T follicular helper cell (primary cell): ENCODE results near the gene SRPK1.

Experiments
- DNase-seq: peaks from one replicate; pipeline ENCODE4 v3.0.0-alpha.2; 2020; ENCODE audit warnings: low read depth

Gene SRPK1

DNA sequence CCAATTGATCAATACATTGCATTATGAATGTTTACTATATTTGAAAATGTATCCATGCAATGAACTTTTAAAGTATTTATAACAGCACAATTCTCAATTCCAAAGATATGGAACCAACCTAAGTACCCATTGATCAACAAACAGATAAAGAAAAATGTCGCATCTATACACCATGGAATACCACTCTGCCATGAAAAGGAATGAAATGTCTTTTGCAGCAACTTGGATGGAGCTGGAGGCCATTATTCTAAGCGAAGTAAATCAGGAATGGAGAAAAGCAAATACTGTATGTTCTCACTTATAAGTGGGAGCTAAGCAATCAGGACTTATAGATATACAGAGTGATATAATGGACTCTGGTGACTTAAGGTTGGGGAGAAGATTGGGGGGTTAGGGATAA, 22.9 kb downstream of the SRPK1 start:
- no peak for DNase-seq

GRCh38 chr6:35897486-35897885, 23.4 kb downstream of the SRPK1 start:
- DNase-seq = no peak

GRCh38 chr6:35897036-35897435, 23.9 kb downstream of the SRPK1 start:
- DNase-seq = no peak

- no peak for DNase-seq
Observed at GRCh38 chr6:35896228-35896627, 24.7 kb downstream of the SRPK1 start.

DNA sequence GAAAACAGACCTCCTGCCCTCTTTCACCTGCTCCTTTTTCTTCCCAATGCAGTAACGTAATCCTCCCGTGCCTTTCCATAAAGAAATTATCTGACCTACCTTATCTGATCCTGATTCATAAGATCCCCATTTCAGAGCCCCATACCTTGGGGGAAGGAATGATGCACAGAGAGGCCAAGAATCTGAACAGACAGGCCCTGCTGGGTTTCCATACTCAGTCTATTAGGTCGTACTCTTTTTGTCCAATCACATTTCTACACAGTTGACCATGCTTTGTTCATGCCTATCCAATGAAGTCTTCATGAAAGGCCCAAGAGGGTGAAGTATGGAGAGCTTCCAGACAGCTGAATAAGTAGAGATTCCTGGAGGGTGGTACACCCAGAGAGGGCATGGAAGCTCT, 25.3 kb downstream of the SRPK1 start:
- DNase-seq = no peak

- no peak for DNase-seq
Observed at GRCh38 chr6:35894776-35895175, 26.1 kb downstream of the SRPK1 start.

GRCh38 chr6:35893246-35893645, 27.7 kb downstream of the SRPK1 start:
- DNase-seq = no peak

- no peak for DNase-seq
Observed at GRCh38 chr6:35892482-35892881, 28.4 kb downstream of the SRPK1 start.

GRCh38 chr6:35879151-35879550, 41.7 kb downstream of the SRPK1 start:
- DNase-seq = no peak

GRCh38 chr6:35876902-35877301, 44.0 kb downstream of the SRPK1 start:
- no peak for DNase-seq

DNA sequence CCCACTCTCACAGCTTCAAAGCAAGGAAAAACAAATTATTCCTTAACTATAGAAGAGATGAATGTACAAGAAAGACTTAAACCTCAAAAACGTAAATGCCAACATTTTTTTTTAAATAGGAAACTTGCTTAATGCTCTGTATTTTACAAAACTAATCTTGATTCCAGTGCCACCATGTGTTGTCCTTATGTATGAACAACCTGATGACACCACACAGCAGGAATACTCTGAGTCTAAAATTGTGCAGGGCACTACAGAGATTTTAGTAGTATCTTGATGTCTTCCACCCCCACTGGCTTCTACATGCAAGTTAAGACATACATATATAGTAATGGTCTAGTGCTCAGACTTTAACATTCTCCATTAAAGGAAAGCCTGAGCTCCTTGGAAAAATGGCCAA, 46.2 kb downstream of the SRPK1 start:
- DNase-seq = no peak

- DNase-seq = no peak
Observed at GRCh38 chr6:35859367-35859766, 61.5 kb downstream of the SRPK1 start.

- DNase-seq = no peak
Observed at GRCh38 chr6:35857853-35858252, 63.0 kb downstream of the SRPK1 start.

DNA sequence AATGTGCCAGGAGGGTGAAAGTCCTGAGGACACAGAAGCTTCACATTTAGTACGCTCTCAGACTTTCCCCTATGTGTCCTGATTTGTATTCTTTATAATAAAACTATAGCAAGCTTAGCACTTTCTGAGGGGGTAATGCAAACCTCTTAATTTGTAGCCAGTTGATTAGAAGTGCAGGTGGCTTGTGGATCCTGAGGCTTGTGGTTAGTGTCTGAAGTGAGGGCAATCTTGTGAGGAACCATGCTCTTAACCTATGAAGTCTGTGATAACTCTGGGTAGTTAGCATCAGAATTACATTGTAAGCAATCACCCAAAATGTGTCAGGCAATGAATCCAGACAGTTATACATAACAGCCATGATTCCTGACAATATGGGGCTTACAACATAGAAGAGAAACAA, 64.6 kb downstream of the SRPK1 start:
- DNase-seq = no peak

DNA sequence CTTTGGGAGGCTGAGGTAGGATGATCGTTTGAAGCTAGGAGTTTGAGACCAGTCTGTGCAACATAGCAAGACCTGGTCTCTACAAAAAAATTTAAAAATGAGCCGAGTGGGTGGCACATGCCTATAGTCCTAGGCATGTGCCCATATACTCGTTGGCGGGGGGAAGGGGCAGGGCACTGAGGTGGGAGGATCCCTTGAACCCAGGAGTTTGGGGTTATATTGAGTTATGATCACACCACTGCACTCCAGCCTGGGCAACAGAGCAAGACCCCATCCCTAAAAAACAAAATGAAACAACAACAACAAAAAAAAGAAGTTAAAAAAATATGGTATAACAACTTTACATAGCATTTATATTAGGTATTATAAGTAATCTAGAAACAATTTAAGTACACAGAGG, 67.9 kb downstream of the SRPK1 start:
- DNase-seq = no peak

DNA sequence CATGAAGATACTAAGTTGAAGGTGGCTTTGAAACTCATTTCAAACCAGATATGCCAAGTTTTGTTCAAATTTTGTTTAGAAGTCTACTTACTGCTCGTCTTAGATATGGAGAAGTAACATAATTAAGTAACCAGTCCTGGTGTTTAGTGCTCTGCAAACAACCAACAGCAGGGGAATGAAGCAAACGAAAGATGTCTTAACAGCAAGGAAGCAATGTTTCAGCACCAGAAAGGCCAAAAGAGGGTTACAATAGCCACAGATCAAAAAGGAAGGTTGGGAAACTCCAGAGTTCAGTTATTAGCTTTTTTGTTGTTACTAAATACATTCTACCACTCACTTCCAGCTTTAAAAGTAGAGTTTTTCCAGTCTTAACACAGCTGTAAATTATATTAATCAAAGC, 70.7 kb downstream of the SRPK1 start:
- DNase-seq = no peak

DNA sequence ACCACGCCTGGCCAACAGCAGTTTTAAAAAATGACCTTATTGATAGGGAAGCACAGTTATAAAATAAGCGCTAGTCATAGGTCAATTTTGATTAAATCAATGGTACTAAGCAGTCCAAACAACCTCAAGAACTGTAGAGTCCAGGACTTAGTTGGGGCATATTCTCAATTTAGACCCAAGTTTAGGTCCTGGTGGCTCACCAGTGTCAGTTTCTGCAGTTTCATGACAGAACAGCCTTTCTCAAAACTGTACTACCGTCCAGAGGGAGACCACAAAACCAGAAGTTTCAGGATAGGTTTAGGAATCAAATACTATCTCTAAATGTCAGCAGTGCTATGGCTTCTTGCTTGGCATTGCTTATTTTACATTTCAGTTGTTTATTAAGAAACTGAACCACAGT, 76.6 kb downstream of the SRPK1 start:
- no peak for DNase-seq

- no peak for DNase-seq
Observed at GRCh38 chr6:35842381-35842780, 78.5 kb downstream of the SRPK1 start.

DNA sequence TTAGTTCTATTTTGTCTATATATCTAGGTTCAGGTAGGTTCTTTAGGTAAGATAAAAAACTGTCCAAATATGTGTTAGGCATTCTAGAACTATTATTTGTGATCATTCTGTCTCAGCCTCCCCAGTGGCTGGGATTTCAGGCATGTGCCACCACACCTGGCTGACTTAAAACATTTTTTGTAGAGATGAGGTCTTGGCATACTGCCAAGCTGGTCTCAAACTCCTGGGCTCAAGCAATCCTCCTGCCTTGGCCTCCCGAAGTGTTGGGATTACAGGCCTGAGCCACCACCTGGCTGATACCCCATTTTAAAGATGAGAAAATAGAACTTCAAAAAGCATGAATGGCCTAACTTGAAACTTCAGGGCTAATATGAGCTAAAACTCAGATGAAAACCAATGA, 81.9 kb downstream of the SRPK1 start:
- no peak for DNase-seq

GRCh38 chr6:35833536-35833935, 87.4 kb downstream of the SRPK1 start:
- DNase-seq = no peak

DNA sequence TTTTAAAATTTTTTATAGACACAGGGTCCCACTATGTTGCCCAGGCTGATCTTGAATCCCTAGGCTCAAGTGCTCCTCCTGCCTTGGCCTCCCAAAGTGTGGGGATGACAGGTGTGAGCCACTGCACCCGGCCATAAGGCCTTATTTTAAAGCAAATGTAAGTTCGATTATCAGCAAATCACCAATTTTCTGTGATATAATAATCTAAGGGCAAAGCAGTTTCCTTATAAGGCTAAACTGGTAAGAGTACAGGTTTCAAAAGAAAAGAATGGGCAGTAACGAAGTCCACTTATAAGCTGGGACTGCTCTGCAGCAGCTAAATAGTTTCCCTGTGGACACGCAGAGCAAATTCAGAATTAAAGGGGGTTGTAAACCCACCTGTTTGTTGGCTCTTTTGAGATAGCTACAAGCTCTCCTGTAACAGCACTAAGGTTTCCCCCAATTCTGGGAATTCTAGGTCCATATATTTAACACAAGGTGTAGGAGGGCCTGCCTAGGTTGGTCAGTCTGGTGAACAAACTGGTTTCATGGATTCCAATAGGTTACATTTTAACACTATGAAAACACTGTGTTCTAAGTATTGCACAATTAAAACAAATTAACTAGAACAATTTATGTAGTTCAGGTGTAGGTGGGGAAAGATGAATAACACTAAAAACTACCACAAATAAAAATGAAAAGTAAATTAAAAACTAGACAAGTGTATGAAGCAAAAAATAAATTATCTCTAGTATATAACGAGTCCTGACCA, 89.5 kb downstream of the SRPK1 start:
- DNase-seq = no peak

- no peak for DNase-seq
Observed at GRCh38 chr6:35829306-35829705, 91.6 kb downstream of the SRPK1 start.

GRCh38 chr6:35824552-35825192, 96.2 kb downstream of the SRPK1 start:
- DNase-seq = no peak

DNA sequence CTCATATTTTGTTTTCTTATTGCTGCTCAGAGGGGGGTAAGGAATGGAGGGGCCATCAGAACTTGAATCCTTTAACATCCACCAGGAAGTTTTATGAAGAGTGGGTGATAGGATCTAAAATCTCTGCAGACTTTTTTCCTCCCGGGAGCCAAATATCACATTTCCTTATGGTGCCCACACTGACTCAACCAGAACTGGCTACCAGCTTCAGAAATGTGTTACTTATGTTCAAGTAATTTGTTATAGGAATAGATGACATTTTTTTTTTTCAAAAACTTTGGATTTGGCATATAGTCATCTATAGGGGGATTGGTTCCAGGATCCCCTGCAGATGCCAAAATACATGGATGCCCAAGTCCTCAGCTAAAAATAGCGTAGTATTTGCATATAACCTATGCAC, 97.3 kb downstream of the SRPK1 start:
- no peak for DNase-seq
